OCI-LY3 (cell line): ENCODE results near the gene PKP3.
"Not testable (repeated sequence)": the region's sequence is repeated elsewhere in the genome, so short reads cannot be mapped to it uniquely, and the experiment has no call there.

Source experiments
- CTCF ChIP-seq: fragments of 200-600, 300-600 bp; sonication (generic); IDR thresholded peaks from 2 replicates; pipeline ENCODE4 v1.5.1; 2014; ENCODE audit warnings: antibody characterized with exemption, low read length, low read depth
- EZH2phosphoT487 ChIP-seq: fragments of 200-600 bp; shearing (Covaris generic); IDR thresholded peaks from 2 replicates; pipeline ENCODE4 v1.6.1; 2018; ENCODE audit warnings: antibody characterized with exemption, mixed run types, low read depth

GRCh38 chr11:434999-435740, 41.2 kb downstream of the PKP3 start:
- not testable (repeated sequence) for TF ChIP-seq CTCF, EZH2phosphoT487
